GM12864 (cell line): Measurements from ENCODE around the gene SEMA6D.

ENCODE experiments used
- DNase-seq: peaks from one replicate; pipeline ENCODE4 v3.0.0-alpha.2; 2011; ENCODE audit warnings: low read depth
- H3K4me3 ChIP-seq: 2 replicates; pipeline ENCODE4 v1.5.1; 2011; ENCODE audit warnings: mild to moderate bottlenecking, low read depth, low read length, control low read depth
- CTCF ChIP-seq: IDR thresholded peaks from 2 replicates; pipeline ENCODE4 v1.5.1; 2011; ENCODE audit warnings: low read depth, mild to moderate bottlenecking, moderate library complexity, low read length, control low read depth, inconsistent platforms; ENCODE audit errors: missing control alignments

Gene SEMA6D

GRCh38 chr15:47757331-47757730 is 40.0 kb downstream of the SEMA6D start:
- no peak for DNase-seq
- H3K4me3 ChIP-seq: no peak overlapping the region
- TF ChIP-seq CTCF: no peak

- DNase-seq: no peak
- no peak for TF ChIP-seq CTCF
- H3K4me3 ChIP-seq: no peak overlapping the region
Observed at GRCh38 chr15:47762621-47763020, 45.3 kb downstream of the SEMA6D start.

GRCh38 chr15:47764666-47765065 is 47.4 kb downstream of the SEMA6D start:
- H3K4me3 ChIP-seq: no peak overlapping the region
- DNase-seq: no peak
- TF ChIP-seq CTCF: no peak

GRCh38 chr15:47766406-47766805 is 49.1 kb downstream of the SEMA6D start:
- TF ChIP-seq CTCF: no peak
- no peak for DNase-seq
- no peak overlapping the region for H3K4me3 ChIP-seq

- TF ChIP-seq CTCF: no peak
- no peak for DNase-seq
- no peak overlapping the region for H3K4me3 ChIP-seq
Observed at GRCh38 chr15:47767035-47767434, 49.7 kb downstream of the SEMA6D start.

- no peak for TF ChIP-seq CTCF
- no peak overlapping the region for H3K4me3 ChIP-seq
- DNase-seq: no peak
Observed at GRCh38 chr15:47768735-47769134, 51.4 kb downstream of the SEMA6D start.

- no peak overlapping the region for H3K4me3 ChIP-seq
- no peak for TF ChIP-seq CTCF
- no peak for DNase-seq
Observed at GRCh38 chr15:47769166-47769565, 51.9 kb downstream of the SEMA6D start.
